HepG2 (cell line): ENCODE measurements around the gene MMP23B. TPM values are rescaled to one million over a fixed set of nuclear protein-coding genes. Genes with fewer than 3 reads are reported as not detected.

Experiments used
- ATAC-seq: fragments of 200-7000 bp; cut with Tn5 transposase; 3 replicates; pipeline ENCODE4 v1.9.1; 2020; ENCODE audit warnings: mild to moderate bottlenecking, moderate library complexity
- BruUV-seq: library from RNA; stranded (reverse); fragments of 400-500 nt; replicated peaks from 2 replicates; lab custom pipeline; 2021; lab: Mats Ljungman, UMichigan
- CTCF ChIA-PET: fragments of 300-600 bp; formaldehyde crosslinking; extraction: SDS; loops from one replicate; lab custom pipeline; 2021; ENCODE audit warnings: low total read pairs, inconsistent platforms, low intra/inter-chr PET ratio; lab: Yijun Ruan, JAX
- POLR2A ChIA-PET: fragments of 350-600 bp; sonication (Branson Sonifier 250); formaldehyde crosslinking; loops from one replicate; lab custom pipeline; 2020; ENCODE audit warnings: antibody characterized with exemption, inconsistent platforms; lab: Yijun Ruan, JAX
- DNase-seq: peaks from one replicate; pipeline ENCODE4 v3.0.0-alpha.2; 2015; ENCODE audit warnings: low spot score
- FAIRE-seq: peaks from 3 replicates; lab custom pipeline; 2011; peaks lifted over from hg19 to GRCh38; lab: Jason Lieb, UNC
- H2AFZ ChIP-seq: one replicate; pipeline ENCODE4 v1.6.1; 2011; ENCODE audit warnings: low read length, inconsistent platforms
- H3K27ac ChIP-seq: fragments of 300-600 bp; 3 replicates; pipeline ENCODE4 v1.8.0; 2011; ENCODE audit warnings: mixed run types, mild to moderate bottlenecking, mixed read lengths, low read length, inconsistent platforms; ENCODE audit not compliant: insufficient read depth; ENCODE audit errors: extremely low read length
- H3K27me3 ChIP-seq, 2 experiments: fragments of 200-600 bp in 1 of 2; 2 replicates in 1 of 2; 3 replicates in 1 of 2; pipeline versions ENCODE4 v1.6.0 to v1.8.0; 2011; ENCODE audit warnings: low read length in 2 of 2, mild to moderate bottlenecking in 2 of 2, moderate library complexity in 2 of 2, inconsistent platforms in 1 of 2; ENCODE audit not compliant: insufficient read depth in 2 of 2, control insufficient read depth in 1 of 2
- H3K36me3 ChIP-seq, 2 experiments: fragments of 200-600 bp in 1 of 2; replicated peaks in 1 of 2; 2 replicates in 1 of 2; 3 replicates in 1 of 2; pipeline versions ENCODE4 v1.5.1 to v1.8.0; 2011; ENCODE audit warnings: low read length in 2 of 2, inconsistent platforms in 1 of 2; ENCODE audit not compliant: insufficient read depth in 2 of 2, control insufficient read depth in 1 of 2
- H3K4me1 ChIP-seq: 2 replicates; pipeline ENCODE4 v1.5.1; 2012; ENCODE audit warnings: low read length, inconsistent platforms; ENCODE audit not compliant: insufficient read depth
- H3K4me2 ChIP-seq: 2 replicates; pipeline ENCODE4 v1.6.0; 2011; ENCODE audit warnings: low read depth, low read length, inconsistent platforms
- H3K4me3 ChIP-seq, 3 experiments: fragments of 200-600 bp in 1 of 3; sonication (generic), shearing (Covaris generic) in 1 of 3; replicated peaks in 1 of 3; 2 replicates each; pipeline ENCODE4 v1.5.1; 2011 to 2016; ENCODE audit warnings: low read length in 3 of 3, inconsistent platforms in 2 of 3, low read depth in 2 of 3, mild to moderate bottlenecking in 2 of 3, control low read depth in 1 of 3, mixed read lengths in 1 of 3; ENCODE audit not compliant: insufficient read depth in 1 of 3
- H3K79me2 ChIP-seq: one replicate; pipeline ENCODE4 v1.6.1; 2011; ENCODE audit warnings: low read length, inconsistent platforms; ENCODE audit not compliant: insufficient read depth
- H3K9ac ChIP-seq: 2 replicates; pipeline ENCODE4 v1.6.0; 2011; ENCODE audit warnings: mild to moderate bottlenecking, low read depth, low read length, inconsistent platforms; ENCODE audit not compliant: insufficient read depth
- H3K9me3 ChIP-seq: 2 replicates; pipeline ENCODE4 v1.5.1; 2012; ENCODE audit warnings: mild to moderate bottlenecking, low read length
- H4K20me1 ChIP-seq: 2 replicates; pipeline ENCODE4 v1.6.0; 2011; ENCODE audit warnings: inconsistent platforms, mild to moderate bottlenecking, low read length, moderate library complexity; ENCODE audit not compliant: insufficient read depth
- CHCHD3 ChIP-seq: sonication (generic); formaldehyde crosslinking; IDR thresholded peaks from 2 replicates; pipeline ENCODE4 v1.8.0; 2022; ENCODE audit warnings: mild to moderate bottlenecking, missing genetic modification reagents, moderate library complexity
- EZH2 ChIP-seq: conservative IDR thresholded peaks from 2 replicates; pipeline ENCODE4 v1.6.1; 2012; ENCODE audit warnings: mild to moderate bottlenecking, low read depth, low read length, moderate library complexity
- KDM3A ChIP-seq: IDR thresholded peaks from 2 replicates; pipeline ENCODE4 v1.6.1; 2018; ENCODE audit warnings: low read depth, missing compliant biosample characterization
- ZNF274 ChIP-seq: sonication (generic); formaldehyde crosslinking; IDR thresholded peaks from 2 replicates; pipeline ENCODE4 v1.5.1; 2020; ENCODE audit warnings: mild to moderate bottlenecking, missing genetic modification reagents
- ZNF446 ChIP-seq: sonication (generic); formaldehyde crosslinking; IDR thresholded peaks from 2 replicates; pipeline ENCODE4 v1.5.0; 2020; ENCODE audit warnings: mild to moderate bottlenecking, missing genetic modification reagents
- ZNF572 ChIP-seq: sonication (generic); formaldehyde crosslinking; IDR thresholded peaks from 2 replicates; pipeline ENCODE4 v1.5.1; 2020; ENCODE audit warnings: mild to moderate bottlenecking, missing genetic modification reagents
- ZNF672 ChIP-seq: sonication (generic); formaldehyde crosslinking; IDR thresholded peaks from 2 replicates; pipeline ENCODE4 v1.8.1; 2022; ENCODE audit warnings: missing genetic modification reagents
- ZNF7 ChIP-seq: IDR thresholded peaks from 2 replicates; pipeline ENCODE4 v1.6.1; 2016; ENCODE audit warnings: missing biosample characterization, missing genetic modification reagents
- WGBS: methylation state at CpG from one replicate; pipeline ENCODE4 v1.1.6; 2017; ENCODE audit warnings: low lambda C conversion rate; 5-methylcytosine and 5-hydroxymethylcytosine counted together
- in situ Hi-C: cut with HindIII; loops from 2 replicates; pipeline ENCODE4 v1.10.0; 2017; ENCODE audit warnings: low pct_unique_long_range_greater_than_20kb; ENCODE audit not compliant: extremely low pct_ligation_motif_present
- intact Hi-C: fragments of 100-400 bp; cut with micrococcal nuclease; formaldehyde crosslinking; loops from one replicate; pipeline ENCODE4 v1.10.0; 2022; ENCODE audit not compliant: unreplicated experiment
- polyA plus RNA-seq, 8 experiments: library from polyadenylated mRNA; depleted of rRNA in 3 of 8; stranded (reverse) in 7 of 8; unstranded in 1 of 8; fragments of >200 nt; fragmentation: Illumina TruSeq in 4 of 8; extraction: Trizol in 4 of 8; gene quantifications; 2 replicates each; pipeline versions ENCODE4 v1.2.1 to v1.2.3, GENCODE V29; 2011 to 2016; ENCODE audit warnings: low read depth in 4 of 8, missing spikeins in 1 of 8, mixed read lengths in 1 of 8; ENCODE audit not compliant: insufficient read depth in 1 of 8
- total RNA-seq, 5 experiments: library from RNA; depleted of rRNA; stranded (reverse); fragments of >200 nt; fragmentation: Illumina TruSeq; extraction: Trizol; gene quantifications; 2 replicates each; pipeline ENCODE4 v1.2.3, GENCODE V29; 2016; ENCODE audit warnings: low read depth in 1 of 5
- TF ChIP-seq, protein P1 (sequence below): sonication (generic); formaldehyde crosslinking; IDR thresholded peaks from 2 replicates; pipeline ENCODE4 v1.4.0; 2020; ENCODE audit warnings: missing genetic modification reagents
- TF ChIP-seq, protein P2 (sequence below): sonication (generic); formaldehyde crosslinking; IDR thresholded peaks from 2 replicates; pipeline ENCODE4 v1.4.0; 2020; ENCODE audit warnings: mild to moderate bottlenecking, missing genetic modification reagents
- TF ChIP-seq, protein P3 (sequence below): sonication (generic); formaldehyde crosslinking; IDR thresholded peaks from 2 replicates; pipeline ENCODE4 v1.4.0; 2020; ENCODE audit warnings: missing genetic modification reagents
- TF ChIP-seq, protein P4 (sequence below): sonication (generic); formaldehyde crosslinking; IDR thresholded peaks from 2 replicates; pipeline ENCODE4 v1.4.0; 2020; ENCODE audit warnings: missing genetic modification reagents, low read depth, mild to moderate bottlenecking, borderline replicate concordance
- TF ChIP-seq, protein P5 (sequence below): sonication (generic); formaldehyde crosslinking; conservative IDR thresholded peaks from 2 replicates; pipeline ENCODE4 v1.4.0; 2020; ENCODE audit warnings: missing genetic modification reagents
- TF ChIP-seq, protein P6 (sequence below): sonication (generic); formaldehyde crosslinking; IDR thresholded peaks from 2 replicates; pipeline ENCODE4 v1.5.1; 2020; ENCODE audit warnings: mild to moderate bottlenecking, missing genetic modification reagents, borderline replicate concordance

The MMP23B gene
- total and polyA plus RNA-seq, 2 of the 13 experiments (the other 11 are each of a cell fraction or from before 2014, with no cell fraction given): 0.61 to 0.75 TPM

DNA sequence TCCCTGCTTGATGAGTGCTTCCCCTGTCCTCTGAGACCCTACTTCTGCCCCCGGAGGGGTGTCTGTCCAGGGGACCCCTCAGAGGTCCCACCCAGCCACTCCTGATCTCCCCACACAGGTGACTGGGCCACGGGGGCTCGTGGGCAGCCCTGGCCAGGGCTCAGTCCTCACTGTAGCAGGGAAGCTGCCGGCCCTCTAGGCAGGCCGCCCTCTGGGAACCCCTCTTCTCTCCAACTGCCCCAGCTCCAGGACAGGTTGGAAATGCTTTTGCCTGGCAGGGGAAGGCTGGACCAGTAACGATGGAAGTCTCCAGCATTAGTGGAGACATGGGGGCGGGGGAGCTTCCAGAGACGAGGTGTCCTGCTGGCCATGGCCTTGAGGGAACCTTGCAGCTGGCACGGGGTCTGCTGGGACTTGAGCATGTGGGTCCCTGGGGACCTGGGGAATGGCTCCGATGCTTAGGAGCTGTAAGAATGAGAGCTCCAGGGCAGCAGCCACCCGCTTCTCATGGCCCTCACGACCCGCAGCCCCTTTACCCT, 28.9 kb upstream of the MMP23B start:
- ChIA-PET POLR2A (interaction anchor here (1.4 kb wide), 1 partner anchor 12 kb away, joined by 13 read pairs; the partner anchor contains the start of gene MIB2), CTCF (no interaction called here)
- no peaks in the 10 kb centered on the region for H3K79me2 ChIP-seq
- WGBS: 21% methylated on average over 4 of the region's 13 CpGs
- in situ Hi-C loops (no loop called here), intact Hi-C loops (no loop called here)
- no peak overlapping the region for H3K9ac ChIP-seq
- no peaks in the 10 kb centered on the region for H3K9me3 ChIP-seq
- ATAC-seq (peak; percentile 16; the same call in 2 of the 3 replicates), FAIRE-seq (no peak), DNase-seq (no peak)
- no TSS peak for BruUV-seq
- no peak overlapping the region for H3K27ac ChIP-seq
- peaks cover 1 to 9% of the 10 kb centered on the region in 2 experiments; a peak in 2 of 5 replicates for H3K27me3 ChIP-seq
- no peak overlapping the region; the same call in 1 of the 2 replicates for H3K4me2 ChIP-seq
- no peaks in the 10 kb centered on the region for H4K20me1 ChIP-seq
- no peak overlapping the region for H2AFZ ChIP-seq
- no peaks in the 10 kb centered on the region for H3K36me3 ChIP-seq
- TF ChIP-seq, protein P1, sequence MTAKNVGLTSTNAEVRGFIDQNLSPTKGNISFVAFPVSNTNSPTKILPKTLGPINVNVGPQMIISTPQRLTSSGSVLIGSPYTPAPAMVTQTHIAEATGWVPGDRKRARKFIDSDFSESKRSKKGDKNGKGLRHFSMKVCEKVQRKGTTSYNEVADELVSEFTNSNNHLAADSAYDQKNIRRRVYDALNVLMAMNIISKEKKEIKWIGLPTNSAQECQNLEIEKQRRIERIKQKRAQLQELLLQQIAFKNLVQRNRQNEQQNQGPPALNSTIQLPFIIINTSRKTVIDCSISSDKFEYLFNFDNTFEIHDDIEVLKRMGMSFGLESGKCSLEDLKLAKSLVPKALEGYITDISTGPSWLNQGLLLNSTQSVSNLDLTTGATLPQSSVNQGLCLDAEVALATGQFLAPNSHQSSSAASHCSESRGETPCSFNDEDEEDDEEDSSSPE (CRISPR knock-in tag): no peak
- TF ChIP-seq ZNF274 (CRISPR knock-in tag) (no peak), ZNF572 (CRISPR knock-in tag) (no peak), CHCHD3 (no peak), ZNF672 (no peak), ZNF446 (no peak), ZNF7 (CRISPR knock-in tag) (no peak), EZH2 (no peak), KDM3A (CRISPR knock-in tag) (no peak)
- TF ChIP-seq, protein P2, sequence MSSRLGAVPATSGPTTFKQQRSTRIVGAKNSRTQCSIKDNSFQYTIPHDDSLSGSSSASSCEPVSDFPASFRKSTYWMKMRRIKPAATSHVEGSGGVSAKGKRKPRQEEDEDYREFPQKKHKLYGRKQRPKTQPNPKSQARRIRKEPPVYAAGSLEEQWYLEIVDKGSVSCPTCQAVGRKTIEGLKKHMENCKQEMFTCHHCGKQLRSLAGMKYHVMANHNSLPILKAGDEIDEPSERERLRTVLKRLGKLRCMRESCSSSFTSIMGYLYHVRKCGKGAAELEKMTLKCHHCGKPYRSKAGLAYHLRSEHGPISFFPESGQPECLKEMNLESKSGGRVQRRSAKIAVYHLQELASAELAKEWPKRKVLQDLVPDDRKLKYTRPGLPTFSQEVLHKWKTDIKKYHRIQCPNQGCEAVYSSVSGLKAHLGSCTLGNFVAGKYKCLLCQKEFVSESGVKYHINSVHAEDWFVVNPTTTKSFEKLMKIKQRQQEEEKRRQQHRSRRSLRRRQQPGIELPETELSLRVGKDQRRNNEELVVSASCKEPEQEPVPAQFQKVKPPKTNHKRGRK: no peak
- TF ChIP-seq, protein P3, sequence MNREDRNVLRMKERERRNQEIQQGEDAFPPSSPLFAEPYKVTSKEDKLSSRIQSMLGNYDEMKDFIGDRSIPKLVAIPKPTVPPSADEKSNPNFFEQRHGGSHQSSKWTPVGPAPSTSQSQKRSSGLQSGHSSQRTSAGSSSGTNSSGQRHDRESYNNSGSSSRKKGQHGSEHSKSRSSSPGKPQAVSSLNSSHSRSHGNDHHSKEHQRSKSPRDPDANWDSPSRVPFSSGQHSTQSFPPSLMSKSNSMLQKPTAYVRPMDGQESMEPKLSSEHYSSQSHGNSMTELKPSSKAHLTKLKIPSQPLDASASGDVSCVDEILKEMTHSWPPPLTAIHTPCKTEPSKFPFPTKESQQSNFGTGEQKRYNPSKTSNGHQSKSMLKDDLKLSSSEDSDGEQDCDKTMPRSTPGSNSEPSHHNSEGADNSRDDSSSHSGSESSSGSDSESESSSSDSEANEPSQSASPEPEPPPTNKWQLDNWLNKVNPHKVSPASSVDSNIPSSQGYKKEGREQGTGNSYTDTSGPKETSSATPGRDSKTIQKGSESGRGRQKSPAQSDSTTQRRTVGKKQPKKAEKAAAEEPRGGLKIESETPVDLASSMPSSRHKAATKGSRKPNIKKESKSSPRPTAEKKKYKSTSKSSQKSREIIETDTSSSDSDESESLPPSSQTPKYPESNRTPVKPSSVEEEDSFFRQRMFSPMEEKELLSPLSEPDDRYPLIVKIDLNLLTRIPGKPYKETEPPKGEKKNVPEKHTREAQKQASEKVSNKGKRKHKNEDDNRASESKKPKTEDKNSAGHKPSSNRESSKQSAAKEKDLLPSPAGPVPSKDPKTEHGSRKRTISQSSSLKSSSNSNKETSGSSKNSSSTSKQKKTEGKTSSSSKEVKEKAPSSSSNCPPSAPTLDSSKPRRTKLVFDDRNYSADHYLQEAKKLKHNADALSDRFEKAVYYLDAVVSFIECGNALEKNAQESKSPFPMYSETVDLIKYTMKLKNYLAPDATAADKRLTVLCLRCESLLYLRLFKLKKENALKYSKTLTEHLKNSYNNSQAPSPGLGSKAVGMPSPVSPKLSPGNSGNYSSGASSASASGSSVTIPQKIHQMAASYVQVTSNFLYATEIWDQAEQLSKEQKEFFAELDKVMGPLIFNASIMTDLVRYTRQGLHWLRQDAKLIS: no peak
- TF ChIP-seq, protein P4, sequence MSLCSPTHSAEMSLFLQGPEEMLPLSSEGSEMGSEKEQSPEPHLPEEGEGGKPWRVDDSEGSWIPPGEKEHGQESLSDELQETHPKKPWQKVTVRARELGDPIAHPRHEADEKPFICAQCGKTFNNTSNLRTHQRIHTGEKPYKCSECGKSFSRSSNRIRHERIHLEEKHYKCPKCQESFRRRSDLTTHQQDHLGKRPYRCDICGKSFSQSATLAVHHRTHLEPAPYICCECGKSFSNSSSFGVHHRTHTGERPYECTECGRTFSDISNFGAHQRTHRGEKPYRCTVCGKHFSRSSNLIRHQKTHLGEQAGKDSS: no peak
- TF ChIP-seq, protein P5, sequence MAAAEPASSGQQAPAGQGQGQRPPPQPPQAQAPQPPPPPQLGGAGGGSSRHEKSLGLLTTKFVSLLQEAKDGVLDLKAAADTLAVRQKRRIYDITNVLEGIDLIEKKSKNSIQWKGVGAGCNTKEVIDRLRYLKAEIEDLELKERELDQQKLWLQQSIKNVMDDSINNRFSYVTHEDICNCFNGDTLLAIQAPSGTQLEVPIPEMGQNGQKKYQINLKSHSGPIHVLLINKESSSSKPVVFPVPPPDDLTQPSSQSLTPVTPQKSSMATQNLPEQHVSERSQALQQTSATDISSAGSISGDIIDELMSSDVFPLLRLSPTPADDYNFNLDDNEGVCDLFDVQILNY (CRISPR knock-in tag): no peak
- TF ChIP-seq, protein P6, sequence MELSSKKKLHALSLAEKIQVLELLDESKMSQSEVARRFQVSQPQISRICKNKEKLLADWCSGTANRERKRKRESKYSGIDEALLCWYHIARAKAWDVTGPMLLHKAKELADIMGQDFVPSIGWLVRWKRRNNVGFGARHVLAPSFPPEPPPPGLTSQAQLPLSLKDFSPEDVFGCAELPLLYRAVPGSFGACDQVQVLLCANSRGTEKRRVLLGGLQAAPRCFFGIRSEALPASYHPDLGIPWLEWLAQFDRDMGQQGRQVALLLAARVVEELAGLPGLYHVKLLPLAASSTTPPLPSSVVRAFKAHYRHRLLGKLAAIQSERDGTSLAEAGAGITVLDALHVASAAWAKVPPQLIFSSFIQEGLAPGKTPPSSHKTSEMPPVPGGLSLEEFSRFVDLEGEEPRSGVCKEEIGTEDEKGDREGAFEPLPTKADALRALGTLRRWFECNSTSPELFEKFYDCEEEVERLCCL (CRISPR knock-in tag): no peak
- no peak overlapping the region for H3K4me3 ChIP-seq
- H3K4me1 ChIP-seq: peaks cover 41% of the 10 kb centered on the region
